Embryonic facial prominence (tissue), 1 donor: ENCODE data around the gene TM6SF1.
"Not testable (repeated sequence)": the region's sequence is repeated elsewhere in the genome, so short reads cannot be mapped to it uniquely, and the experiment has no call there.

Source experiments
- DNase-seq: peaks from one replicate; pipeline ENCODE4 v3.0.0-alpha.2; 2016; ENCODE audit errors: extremely low spot score

TM6SF1 gene

GRCh38 chr15:83088876-83089275, 18.6 kb upstream of the TM6SF1 start:
- DNase-seq = no peak

GRCh38 chr15:83090465-83090864, 17.0 kb upstream of the TM6SF1 start:
- DNase-seq = no peak

DNA sequence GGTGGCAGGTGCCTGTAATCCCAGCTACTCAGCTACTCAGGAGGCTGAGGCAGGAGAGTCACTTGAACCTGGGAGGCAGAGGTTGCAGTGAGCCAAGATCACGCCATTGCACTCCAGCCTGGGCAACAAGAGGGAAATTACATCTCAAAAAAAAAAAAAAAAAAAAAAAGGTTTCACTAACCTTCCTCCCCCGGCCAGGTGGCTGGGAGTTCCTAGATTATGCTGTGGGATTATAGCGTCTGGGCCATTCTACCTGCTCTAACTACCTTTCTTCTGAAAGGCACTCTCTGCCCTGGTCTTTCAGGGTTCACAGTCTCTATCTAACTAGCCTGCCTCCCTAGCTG, 15.5 kb upstream of the TM6SF1 start:
- DNase-seq = not testable (repeated sequence)

DNA sequence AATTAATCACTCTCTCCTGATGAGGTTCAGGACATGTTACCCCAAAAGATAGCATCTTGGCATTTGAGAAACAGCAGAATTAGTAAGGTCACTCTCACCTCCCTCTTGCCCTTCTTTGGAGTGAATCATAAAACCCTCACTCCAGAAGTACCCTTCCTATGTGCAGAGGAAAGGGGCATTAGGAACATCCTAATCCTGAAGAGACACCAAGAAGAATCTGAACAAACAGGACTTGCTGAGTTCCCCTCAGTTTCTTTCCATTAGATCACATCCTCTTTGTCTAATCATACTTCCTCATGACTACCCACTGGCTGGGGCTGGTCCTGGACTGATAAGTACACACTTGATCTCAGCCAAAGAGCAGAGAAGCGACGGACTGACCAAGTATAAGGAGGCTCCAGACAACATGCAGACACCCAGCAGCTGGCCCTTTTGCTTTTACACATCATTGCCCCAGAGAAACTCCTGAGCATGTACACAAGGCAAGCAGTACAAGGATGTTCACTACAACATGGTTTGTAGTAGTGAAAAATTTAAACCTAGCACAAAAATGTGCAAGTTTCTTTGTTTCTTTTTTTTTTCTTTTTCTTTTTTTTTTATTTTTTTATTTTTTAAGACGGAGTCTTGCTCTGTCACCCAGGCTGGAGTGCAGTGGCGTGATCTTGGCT, 15.0 kb upstream of the TM6SF1 start:
- no peak for DNase-seq

GRCh38 chr15:83094583-83094982, 12.9 kb upstream of the TM6SF1 start:
- DNase-seq = no peak

- no peak for DNase-seq
Measured at GRCh38 chr15:83098079-83098478, 9.4 kb upstream of the TM6SF1 start.

- DNase-seq = no peak
Measured at GRCh38 chr15:83099290-83099689, 8.2 kb upstream of the TM6SF1 start.

GRCh38 chr15:83100097-83100646, 7.3 kb upstream of the TM6SF1 start:
- no peak for DNase-seq

- DNase-seq = no peak
Measured at GRCh38 chr15:83102346-83102745, 5.1 kb upstream of the TM6SF1 start.

DNA sequence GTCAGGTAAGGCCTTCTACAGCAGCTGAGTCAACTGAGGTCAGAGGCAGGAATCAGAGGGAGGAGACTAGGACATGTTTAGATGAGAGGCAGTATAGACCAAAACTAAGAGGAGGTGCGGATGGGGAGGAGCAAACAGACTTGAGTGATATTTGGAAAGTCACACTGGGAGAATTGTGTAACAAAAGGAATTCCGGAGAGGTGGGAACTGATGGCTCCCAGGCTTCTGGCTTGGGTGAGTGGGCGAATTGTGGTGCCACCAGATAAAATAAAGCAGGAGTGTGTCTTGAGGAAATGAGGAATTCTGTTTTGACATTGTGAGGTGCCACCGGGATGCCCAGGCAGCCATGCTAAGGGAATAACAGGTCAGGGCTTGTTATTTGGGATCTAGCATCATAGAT, 3.3 kb upstream of the TM6SF1 start:
- DNase-seq = no peak

- no peak for DNase-seq
Measured at GRCh38 chr15:83105440-83105839, 2.0 kb upstream of the TM6SF1 start.

DNA sequence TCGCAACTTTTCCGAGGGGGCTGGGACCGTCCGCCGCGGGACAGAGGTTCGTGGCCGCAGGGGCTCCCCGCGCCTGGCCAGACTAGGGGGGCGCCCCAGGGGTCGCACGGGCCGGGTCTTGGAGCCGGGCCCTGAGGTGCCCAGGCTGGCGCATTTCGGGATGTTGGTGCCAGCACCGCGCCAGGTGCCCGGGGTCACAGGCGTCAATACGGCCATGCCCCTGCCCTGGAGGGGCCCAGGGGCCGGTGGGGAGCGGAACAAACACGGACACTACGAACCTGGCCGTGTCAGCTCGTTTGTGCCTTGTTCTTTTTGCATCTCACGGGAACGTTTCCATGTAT, 366 bp downstream of the TM6SF1 start:
- DNase-seq = no peak

GRCh38 chr15:83108266-83109219, 1.1 kb downstream of the TM6SF1 start:
- no peak for DNase-seq

DNA sequence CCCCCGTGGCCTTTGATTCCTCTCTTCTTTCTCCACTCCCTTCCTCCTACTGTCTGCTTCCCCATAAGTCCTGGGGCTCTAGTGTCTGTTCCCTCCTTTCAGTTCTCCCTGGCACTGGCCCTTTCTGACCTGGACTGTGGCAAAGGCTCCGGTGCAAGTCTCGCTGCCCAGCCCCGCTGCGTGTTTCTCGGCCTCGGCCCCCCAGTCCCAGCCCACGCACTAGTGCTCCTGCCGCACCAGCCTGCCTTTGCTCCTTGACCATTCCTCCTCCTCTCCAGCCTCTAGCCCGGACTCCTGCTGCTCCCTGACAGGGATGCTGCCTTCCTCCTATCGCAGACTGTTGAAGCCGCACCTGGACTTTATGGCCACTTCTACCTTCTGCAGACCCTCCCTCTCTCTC, 2.1 kb downstream of the TM6SF1 start:
- DNase-seq = no peak

GRCh38 chr15:83110381-83110780, 2.9 kb downstream of the TM6SF1 start:
- no peak for DNase-seq

DNA sequence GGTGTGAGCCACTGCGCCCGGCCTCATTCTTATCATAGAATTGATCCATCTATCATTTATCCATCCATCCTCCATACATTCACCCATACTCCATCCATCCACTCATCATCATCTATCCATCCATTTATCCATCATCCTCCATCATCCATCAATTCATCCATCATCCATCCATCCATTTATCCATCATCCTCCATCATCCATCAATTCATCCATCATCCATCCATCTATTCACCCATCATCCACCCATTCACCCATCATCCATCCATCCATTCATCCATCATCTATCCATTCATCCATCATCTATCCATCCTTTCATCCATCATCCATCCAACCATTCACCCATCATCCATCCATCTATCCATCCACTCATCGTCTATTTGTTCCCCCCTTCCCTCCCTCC, 3.7 kb downstream of the TM6SF1 start:
- no peak for DNase-seq

DNA sequence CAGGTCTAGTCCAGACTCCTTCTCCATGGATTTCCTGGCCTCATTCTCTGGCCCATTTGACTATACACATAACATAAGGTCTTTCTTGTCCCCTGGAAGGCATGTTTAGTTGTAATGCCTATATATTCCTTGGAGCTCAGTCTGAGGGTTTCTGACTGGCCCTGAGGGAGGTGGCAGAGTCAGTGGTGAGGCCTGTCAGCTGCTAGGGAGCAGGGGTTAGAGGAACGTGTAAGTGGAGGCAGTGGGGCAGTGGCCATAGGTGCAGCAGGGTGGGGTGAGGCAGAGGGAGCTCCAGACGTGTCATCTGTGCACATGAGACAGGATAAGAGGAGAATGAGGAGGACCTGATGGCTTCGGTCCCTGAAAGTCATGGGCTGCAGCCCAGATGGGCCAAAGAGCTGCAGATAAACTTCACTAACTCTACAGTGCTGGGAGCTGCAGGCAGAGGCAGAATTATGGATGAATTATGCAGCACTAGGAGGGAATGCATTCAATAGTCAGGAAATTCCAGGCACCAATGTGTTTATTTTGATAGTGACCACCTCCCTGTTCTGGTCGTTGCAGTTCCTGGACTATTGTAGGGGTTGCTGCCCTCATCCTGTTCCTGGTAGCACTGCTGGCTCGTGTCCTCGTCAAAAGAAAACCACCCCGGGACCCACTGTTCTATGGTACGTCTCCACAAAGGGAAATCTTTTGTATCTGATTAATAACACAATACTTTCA, 4.9 kb downstream of the TM6SF1 start:
- no peak for DNase-seq

- DNase-seq = no peak
Measured at GRCh38 chr15:83112956-83113299, 5.5 kb downstream of the TM6SF1 start.

GRCh38 chr15:83113881-83114674, 6.6 kb downstream of the TM6SF1 start:
- no peak for DNase-seq

- no peak for DNase-seq
Measured at GRCh38 chr15:83114856-83115255, 7.4 kb downstream of the TM6SF1 start.

- no peak for DNase-seq
Measured at GRCh38 chr15:83115410-83115809, 8.0 kb downstream of the TM6SF1 start.
